Choroid plexus epithelial cell (primary cell): ENCODE results near the gene CHD3.

Experiments
- DNase-seq: peaks from one replicate; pipeline ENCODE4 v3.0.0-alpha.2; 2010; ENCODE audit warnings: low read depth
- H3K4me3 ChIP-seq: 2 replicates; pipeline ENCODE4 v1.5.1; 2011; ENCODE audit warnings: low read depth, mild to moderate bottlenecking, control low read depth, low read length, moderate library complexity
- TF ChIP-seq, protein P1 (sequence below): conservative IDR thresholded peaks from 2 replicates; pipeline ENCODE4 v1.5.1; 2011; ENCODE audit warnings: low read depth, mild to moderate bottlenecking, control low read depth, inconsistent platforms, low read length, moderate library complexity

Gene CHD3

DNA sequence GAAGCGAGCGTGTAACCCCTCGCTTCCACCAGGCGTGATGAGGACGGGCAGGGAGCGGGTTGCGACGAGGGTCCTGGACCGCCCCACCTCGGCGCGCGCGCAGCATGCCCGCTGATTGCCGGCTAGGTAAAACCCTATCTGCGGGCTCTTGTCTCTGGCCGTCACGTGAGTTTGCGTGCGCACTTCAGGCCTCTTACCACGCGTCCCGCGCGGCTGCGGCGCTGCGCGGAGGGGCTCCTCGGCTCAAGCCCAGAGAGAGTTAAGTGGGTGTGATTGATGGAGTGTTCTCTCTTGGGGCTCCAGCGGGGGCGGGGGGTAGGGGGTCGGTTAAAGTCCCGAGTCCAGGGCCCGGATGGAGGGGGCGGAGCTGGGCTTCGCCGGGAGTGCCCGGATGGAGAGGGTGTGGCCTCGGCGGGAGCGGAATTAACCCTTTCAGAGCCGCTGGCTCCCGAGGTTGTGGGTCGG is 46.6 kb upstream of the CHD3 start:
- H3K4me3 ChIP-seq, result peak overlapping the region; percentile 81
- TF ChIP-seq, protein P1, sequence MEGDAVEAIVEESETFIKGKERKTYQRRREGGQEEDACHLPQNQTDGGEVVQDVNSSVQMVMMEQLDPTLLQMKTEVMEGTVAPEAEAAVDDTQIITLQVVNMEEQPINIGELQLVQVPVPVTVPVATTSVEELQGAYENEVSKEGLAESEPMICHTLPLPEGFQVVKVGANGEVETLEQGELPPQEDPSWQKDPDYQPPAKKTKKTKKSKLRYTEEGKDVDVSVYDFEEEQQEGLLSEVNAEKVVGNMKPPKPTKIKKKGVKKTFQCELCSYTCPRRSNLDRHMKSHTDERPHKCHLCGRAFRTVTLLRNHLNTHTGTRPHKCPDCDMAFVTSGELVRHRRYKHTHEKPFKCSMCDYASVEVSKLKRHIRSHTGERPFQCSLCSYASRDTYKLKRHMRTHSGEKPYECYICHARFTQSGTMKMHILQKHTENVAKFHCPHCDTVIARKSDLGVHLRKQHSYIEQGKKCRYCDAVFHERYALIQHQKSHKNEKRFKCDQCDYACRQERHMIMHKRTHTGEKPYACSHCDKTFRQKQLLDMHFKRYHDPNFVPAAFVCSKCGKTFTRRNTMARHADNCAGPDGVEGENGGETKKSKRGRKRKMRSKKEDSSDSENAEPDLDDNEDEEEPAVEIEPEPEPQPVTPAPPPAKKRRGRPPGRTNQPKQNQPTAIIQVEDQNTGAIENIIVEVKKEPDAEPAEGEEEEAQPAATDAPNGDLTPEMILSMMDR, result no peak
- peak; percentile 90 for DNase-seq

DNA sequence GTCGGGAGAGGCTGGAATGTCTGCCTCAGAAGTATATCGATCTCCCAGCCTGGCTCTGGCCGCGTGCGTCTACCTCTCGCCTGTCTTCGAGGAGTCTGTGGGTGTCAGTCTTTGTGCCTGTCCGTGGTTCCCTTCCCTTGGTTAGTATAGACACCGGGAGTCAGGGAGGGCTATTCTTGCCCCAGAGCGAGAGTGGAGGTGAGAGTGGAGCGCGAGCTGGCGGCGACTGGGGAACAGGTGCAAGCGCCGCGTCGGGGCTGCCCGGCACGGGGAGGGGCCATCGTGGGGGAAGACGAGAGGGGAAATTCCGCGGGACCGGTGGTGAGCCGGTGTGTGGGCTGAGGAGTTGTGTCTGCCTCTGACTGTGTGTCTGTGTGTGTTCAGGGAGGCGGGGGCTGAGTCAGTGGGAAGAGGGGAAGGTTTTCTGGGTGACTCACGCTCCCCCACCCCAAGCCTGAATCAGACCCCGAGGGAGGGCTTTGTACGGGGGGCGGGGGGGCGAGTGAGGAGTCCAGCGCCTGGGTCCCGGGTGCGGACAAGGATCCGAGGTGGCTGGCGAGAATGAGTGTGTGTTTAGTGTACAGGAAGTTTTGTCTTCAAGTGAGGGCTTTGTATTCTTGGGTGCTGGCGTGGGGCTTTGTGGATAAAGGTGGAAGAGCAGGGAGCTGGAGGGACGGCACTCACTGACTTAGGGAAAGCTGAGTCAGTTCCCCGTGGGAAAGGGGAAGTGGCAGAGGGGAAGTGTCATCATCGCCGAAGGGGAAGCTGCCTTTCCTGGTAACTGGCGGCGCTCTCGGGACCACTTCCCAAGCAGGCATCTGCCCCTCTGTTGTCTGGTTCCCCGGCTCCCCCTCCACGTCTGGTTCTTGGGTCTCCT is 46.0 kb upstream of the CHD3 start:
- TF ChIP-seq, protein P1, result peak; percentile 6
- H3K4me3 ChIP-seq, result peak overlapping the region; percentile 81
- peak; percentile 89 for DNase-seq

DNA sequence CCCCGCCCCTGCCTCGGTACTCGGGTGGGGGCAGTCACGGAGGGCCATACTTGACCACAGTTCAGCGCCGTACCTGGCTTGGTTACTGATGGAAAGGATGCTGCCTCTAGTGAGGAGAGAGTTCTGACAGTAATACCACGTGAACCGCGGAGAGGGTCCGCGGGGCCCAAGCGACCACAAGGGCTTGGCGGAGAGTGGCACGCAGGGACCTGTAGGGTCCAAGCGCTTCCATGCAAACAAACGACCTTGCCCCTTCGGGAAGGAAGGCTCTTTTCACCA is 45.4 kb upstream of the CHD3 start:
- DNase-seq, result no peak
- H3K4me3 ChIP-seq, result peak overlapping the region; percentile 81
- TF ChIP-seq, protein P1, result no peak

DNA sequence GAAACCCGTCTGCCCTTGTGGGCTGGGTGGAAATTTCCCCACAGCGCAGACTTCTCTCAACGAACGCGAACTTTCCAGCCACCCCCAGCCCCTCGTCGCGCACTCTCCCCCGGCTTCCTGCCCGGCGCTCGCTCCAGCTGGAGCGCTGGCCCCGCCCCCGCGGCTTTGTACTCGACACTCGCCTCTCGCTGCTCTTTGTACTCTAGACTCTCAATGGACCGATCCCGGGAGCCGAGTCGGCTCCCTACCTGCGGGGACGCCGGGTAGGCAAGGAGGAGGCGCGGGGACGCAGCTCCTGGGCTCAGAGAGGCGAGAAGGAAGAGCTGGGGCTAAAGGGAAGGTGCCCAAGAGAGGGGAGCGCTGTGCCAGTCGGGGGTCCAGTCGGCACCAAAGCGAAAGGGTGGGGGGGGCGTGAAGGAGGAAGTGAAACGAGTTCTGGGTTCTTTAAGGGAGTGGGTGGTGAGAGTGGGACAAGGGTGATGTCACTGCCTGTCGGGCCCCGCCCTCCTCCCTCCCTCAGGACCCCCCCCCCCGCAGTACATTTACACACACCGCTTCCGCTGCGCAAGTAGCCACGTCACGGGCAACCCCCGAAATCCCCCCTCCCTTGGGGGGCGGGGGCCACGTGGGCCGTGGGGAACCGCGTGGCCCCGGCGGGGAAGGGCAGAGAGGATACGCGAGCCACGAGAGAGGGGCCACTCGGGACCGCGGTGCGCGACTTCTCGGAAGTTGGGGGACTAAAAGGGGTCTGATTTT is 44.9 kb upstream of the CHD3 start:
- TF ChIP-seq, protein P1, result no peak
- H3K4me3 ChIP-seq, result peak overlapping the region; percentile 81
- DNase-seq, result peak; percentile 94

DNA sequence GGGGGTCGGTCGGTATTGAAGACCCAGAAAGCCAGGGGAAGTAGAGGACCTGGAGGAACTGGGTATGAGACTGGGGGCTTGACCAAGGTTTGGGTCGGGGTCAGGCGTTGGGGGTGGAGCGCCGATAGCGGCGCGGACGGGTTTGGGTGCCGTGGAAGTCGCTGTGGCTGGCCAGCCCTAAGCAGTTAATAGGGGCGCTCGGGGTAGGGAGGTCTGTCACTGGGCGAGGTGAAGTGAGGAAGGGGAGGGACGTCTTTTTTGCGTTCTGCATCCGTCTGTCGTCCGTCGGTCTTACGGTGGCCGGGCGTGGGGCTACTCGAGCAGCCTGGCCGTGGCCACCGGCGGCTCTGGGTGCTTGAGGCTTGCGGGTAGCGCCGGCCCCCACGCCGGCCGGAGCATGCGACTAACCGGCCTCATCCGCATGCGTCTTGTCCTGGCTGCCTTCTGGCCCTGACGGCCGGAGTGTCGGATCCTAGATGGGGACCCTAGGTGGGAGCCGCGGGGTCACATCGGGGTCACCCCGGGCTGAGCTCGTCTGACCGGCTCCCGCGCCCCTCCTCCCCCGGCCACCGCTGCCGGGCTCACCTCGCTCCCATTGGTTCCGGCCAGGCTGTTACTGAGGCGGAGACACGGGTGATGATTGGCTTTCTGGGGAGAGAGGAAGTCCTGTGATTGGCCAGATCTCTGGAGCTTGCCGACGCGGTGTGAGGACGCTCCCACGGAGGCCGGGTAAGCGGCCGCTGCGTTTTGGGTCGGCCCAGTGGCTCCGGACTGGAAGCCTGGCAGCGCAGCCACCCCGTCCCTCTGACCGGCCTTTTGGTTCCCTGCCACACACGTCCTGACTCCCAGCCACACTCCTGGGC is 44.1 kb upstream of the CHD3 start:
- TF ChIP-seq, protein P1, result no peak
- peak overlapping the region; percentile 81 for H3K4me3 ChIP-seq
- DNase-seq, result peak; percentile 97

DNA sequence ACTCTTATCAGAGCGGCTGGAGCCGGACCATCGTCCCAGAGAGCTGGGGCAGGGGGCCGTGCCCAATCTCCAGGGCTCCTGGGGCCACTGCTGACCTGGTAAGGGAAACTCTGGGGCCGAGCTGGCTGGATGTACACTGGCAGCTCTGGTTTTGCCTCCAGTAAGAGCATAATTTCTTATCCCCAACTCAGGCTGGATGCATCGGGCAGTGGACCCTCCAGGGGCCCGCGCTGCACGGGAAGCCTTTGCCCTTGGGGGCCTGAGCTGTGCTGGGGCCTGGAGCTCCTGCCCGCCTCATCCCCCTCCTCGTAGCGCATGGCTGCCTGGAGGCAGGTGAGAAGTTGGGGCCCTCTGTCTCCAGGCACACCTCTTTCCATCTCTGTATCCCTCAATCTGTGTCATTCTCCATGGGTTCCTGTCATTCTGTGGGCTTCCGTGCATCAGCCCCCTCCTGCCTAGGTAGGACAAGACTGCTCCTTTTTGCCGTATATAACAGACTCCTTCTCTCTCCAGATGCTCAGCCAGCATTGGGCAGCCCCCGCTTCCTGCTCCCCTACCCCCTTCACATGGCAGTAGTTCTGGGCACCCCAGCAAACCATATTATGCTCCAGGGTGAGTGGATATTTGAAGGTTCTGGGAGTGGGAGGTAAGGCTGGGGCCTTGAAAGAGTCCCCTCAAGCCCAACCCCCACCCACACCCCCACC is 43.1 kb upstream of the CHD3 start:
- TF ChIP-seq, protein P1, result no peak
- DNase-seq, result no peak
- H3K4me3 ChIP-seq, result peak overlapping the region; percentile 81
